Lung (tissue), 12 donors: ENCODE results near the gene HIF1AN. TPM values are rescaled to one million over a fixed set of nuclear protein-coding genes. Genes with fewer than 3 reads are reported as not detected.

Experiments used
- ATAC-seq: fragments of 200-7000 bp; cut with Tn5 transposase; one replicate; pipeline ENCODE4 v1.9.1; 2020; ENCODE audit warnings: moderate number of reproducible peaks; ENCODE audit not compliant: insufficient read depth, low FRiP score
- DNase-seq, 3 donors: peaks; one replicate each; pipeline ENCODE4 v3.0.0-alpha.2; 2013 to 2017
- H3K27ac ChIP-seq, 2 donors: one replicate each; pipeline ENCODE4 v1.5.1; 2013; ENCODE audit warnings: mild to moderate bottlenecking in 2 of 2, moderate library complexity in 2 of 2, control low read depth in 1 of 2, inconsistent platforms in 1 of 2, low read depth in 1 of 2, low read length in 1 of 2
- H3K27me3 ChIP-seq, 3 donors: one replicate each; pipeline ENCODE4 v1.5.1; 2013; ENCODE audit warnings: low read length in 2 of 3; ENCODE audit not compliant: control insufficient read depth in 3 of 3, insufficient read depth in 3 of 3
- H3K36me3 ChIP-seq, 4 donors: one replicate each; pipeline ENCODE4 v1.5.1; 2013; ENCODE audit warnings: low read length in 4 of 4, mild to moderate bottlenecking in 1 of 4, moderate library complexity in 1 of 4; ENCODE audit not compliant: control insufficient read depth in 4 of 4, insufficient read depth in 4 of 4
- H3K4me1 ChIP-seq, 5 donors: one replicate each; pipeline ENCODE4 v1.5.1; 2013; ENCODE audit warnings: low read length in 5 of 5, mild to moderate bottlenecking in 2 of 5, moderate library complexity in 1 of 5; ENCODE audit not compliant: control insufficient read depth in 5 of 5, insufficient read depth in 5 of 5
- H3K4me3 ChIP-seq: one replicate; pipeline ENCODE4 v1.5.1; 2013; ENCODE audit warnings: mild to moderate bottlenecking, control low read depth, moderate library complexity
- H3K9ac ChIP-seq, 2 donors: one replicate each; pipeline ENCODE4 v1.5.1; 2013; ENCODE audit warnings: low read length in 2 of 2, control low read depth in 1 of 2; ENCODE audit not compliant: insufficient read depth in 1 of 2
- H3K9me3 ChIP-seq, 4 donors: one replicate each; pipeline ENCODE4 v1.5.1; 2013; ENCODE audit warnings: low read length in 3 of 4, mild to moderate bottlenecking in 1 of 4, moderate library complexity in 1 of 4; ENCODE audit not compliant: control insufficient read depth in 4 of 4, insufficient read depth in 3 of 4
- WGBS, 2 donors: extraction: QIAGEN DNeasy Blood & Tissue Kit; methylation state at CpG; one replicate each; pipeline ENCODE4 v1.1.7; 2013; 5-methylcytosine and 5-hydroxymethylcytosine counted together
- polyA plus RNA-seq, 2 donors: library from polyadenylated mRNA; stranded (reverse); fragments of 200-250 nt; gene quantifications; one replicate each; pipeline ENCODE4 v1.2.1, GENCODE V29; 2013
- total RNA-seq, 2 donors: library from RNA; depleted of rRNA in 1 of 2; stranded (reverse); fragments of >200 nt in 1 of 2; gene quantifications; one replicate each; pipeline ENCODE4 v1.2.1, GENCODE V29; 2014 to 2021
- TF ChIP-seq, protein P1 (sequence below): IDR thresholded peaks from 2 replicates; pipeline ENCODE4 v1.5.1; 2012; ENCODE audit warnings: mild to moderate bottlenecking; ENCODE audit errors: control extremely low read depth, extremely low read depth
- donor health status: control.
- donor health status: control.
- donor health status: Bipolar disorder and iron deficiency.
- donor health status: healthy.
- donor health status: DM: yes; HTN: yes; CAD: no.

The HIF1AN gene
- total and polyA plus RNA-seq, 4 donors: 6.9 to 32.3 (median 13.6) TPM

- Histone ChIP-seq H3K27me3 (peaks cover 2 to 9% (median 9%) of the 10 kb centered on the region in 3 donors), H3K9me3 (peaks cover 0 to 9% (median 5%) of the 10 kb centered on the region in 4 donors), H3K36me3 (no peaks in the 10 kb centered on the region), H3K4me1 (no peaks in the 10 kb centered on the region), H3K4me3 (no peak overlapping the region), H3K27ac (no peak overlapping the region), H3K9ac (no peak overlapping the region)
- TF ChIP-seq, protein P1, sequence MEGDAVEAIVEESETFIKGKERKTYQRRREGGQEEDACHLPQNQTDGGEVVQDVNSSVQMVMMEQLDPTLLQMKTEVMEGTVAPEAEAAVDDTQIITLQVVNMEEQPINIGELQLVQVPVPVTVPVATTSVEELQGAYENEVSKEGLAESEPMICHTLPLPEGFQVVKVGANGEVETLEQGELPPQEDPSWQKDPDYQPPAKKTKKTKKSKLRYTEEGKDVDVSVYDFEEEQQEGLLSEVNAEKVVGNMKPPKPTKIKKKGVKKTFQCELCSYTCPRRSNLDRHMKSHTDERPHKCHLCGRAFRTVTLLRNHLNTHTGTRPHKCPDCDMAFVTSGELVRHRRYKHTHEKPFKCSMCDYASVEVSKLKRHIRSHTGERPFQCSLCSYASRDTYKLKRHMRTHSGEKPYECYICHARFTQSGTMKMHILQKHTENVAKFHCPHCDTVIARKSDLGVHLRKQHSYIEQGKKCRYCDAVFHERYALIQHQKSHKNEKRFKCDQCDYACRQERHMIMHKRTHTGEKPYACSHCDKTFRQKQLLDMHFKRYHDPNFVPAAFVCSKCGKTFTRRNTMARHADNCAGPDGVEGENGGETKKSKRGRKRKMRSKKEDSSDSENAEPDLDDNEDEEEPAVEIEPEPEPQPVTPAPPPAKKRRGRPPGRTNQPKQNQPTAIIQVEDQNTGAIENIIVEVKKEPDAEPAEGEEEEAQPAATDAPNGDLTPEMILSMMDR: no peak
- no peak for ATAC-seq
- WGBS, 2 donors: 24 to 48% methylated on average over 1 of the region's 1 CpG
- DNase-seq: no peak
Observed at GRCh38 chr10:100586959-100587358, 51.2 kb downstream of the HIF1AN start.

DNA sequence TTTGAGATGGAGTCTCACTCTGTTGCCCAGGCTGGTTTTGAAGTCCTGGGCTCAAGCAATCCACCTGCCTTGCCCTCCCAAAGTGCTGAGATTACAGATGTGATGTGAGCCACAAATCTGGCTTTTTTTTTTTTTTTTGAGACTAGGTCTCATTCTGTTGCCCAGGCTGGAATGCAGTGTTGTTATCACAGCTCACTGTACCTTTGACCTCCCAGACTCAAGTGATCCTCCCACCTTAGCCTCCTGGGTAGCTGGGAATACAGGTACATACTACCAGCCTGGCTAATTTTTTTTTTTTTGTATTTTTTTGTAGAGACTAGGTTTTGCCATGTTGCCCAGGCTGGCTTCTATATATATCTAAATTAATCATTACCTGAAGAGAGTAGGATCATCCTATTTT lies 62.4 kb downstream of the HIF1AN start:
- DNase-seq (no peak), ATAC-seq (no peak)
- H3K36me3 ChIP-seq: no peaks in the 10 kb centered on the region
- TF ChIP-seq, protein P1: no peak
- no peaks in the 10 kb centered on the region for H3K4me1 ChIP-seq
- H3K9me3 ChIP-seq: no peaks in the 10 kb centered on the region
- H3K4me3 ChIP-seq: no peak overlapping the region
- no peak overlapping the region for H3K27ac ChIP-seq
- H3K27me3 ChIP-seq: peaks cover 0 to 22% (median 0%) of the 10 kb centered on the region in 3 donors
- H3K9ac ChIP-seq: no peak overlapping the region

DNA sequence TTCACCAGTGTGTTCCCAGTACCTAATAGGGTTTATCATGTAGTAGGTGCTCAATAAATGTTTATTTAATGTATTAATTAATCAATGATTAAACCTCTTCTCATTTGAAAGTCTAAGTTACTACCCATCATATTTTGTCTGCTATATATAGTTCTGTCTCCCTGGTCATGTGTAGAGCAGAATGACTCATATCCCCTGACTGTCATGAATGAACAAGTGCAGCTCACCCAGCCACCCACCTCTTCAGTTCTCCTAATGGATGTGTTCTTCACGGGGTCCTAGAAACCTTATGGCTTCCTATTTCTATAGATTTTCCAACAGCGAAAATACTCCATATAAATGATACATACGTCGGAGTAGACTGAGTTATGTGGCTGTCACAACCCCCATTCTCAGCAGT lies 64.5 kb downstream of the HIF1AN start:
- no peak overlapping the region for H3K9ac ChIP-seq
- ATAC-seq (no peak), DNase-seq (no peak)
- TF ChIP-seq, protein P1: no peak
- WGBS, 2 donors: 87% methylated on average over 4 of the region's 4 CpGs
- H3K4me3 ChIP-seq: no peak overlapping the region
- H3K36me3 ChIP-seq: no peaks in the 10 kb centered on the region
- H3K27ac ChIP-seq: no peak overlapping the region
- H3K27me3 ChIP-seq: peaks cover 0 to 14% (median 3%) of the 10 kb centered on the region in 3 donors
- H3K9me3 ChIP-seq: no peaks in the 10 kb centered on the region
- no peaks in the 10 kb centered on the region for H3K4me1 ChIP-seq

DNA sequence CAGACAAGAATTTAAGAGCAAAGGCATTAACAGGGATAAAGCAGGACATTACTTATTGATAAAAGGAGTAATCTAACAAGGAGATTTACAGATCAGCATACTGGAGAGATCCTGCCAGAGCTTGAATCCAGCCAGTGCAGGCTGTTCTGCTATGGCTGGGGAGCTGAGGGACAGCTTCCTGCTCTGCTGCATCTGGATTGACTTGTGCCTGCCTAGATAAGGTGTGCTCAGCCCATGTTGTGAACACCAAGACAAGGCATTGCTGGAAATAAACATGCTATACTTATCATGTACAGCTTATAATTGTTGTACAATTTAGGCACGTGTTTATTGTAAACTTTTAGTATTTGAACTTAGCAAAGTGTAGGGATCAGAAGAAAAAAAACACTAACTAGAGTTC lies 71.7 kb downstream of the HIF1AN start:
- 40 to 46% methylated on average over 1 of the region's 1 CpG for WGBS, 2 donors
- H3K27ac ChIP-seq: no peak overlapping the region
- ATAC-seq (no peak), DNase-seq (no peak)
- no peak overlapping the region for H3K4me3 ChIP-seq
- H3K9ac ChIP-seq: no peak overlapping the region
- TF ChIP-seq, protein P1: no peak
- H3K4me1 ChIP-seq: no peaks in the 10 kb centered on the region
- H3K27me3 ChIP-seq: peaks cover 0 to 10% (median 5%) of the 10 kb centered on the region in 3 donors
- no peaks in the 10 kb centered on the region for H3K36me3 ChIP-seq
- peaks cover 0 to 4% (median 1%) of the 10 kb centered on the region in 4 donors for H3K9me3 ChIP-seq
